KOPT-K1 (cell line): ENCODE results near the gene GALNT17.

Experiments used
- H3K27ac ChIP-seq: fragments of 200-600 bp; sonication (generic); 2 replicates; pipeline ENCODE4 v1.5.1; 2016; ENCODE audit warnings: antibody characterized with exemption, mild to moderate bottlenecking, low read depth, low read length; ENCODE audit not compliant: poor library complexity, severe bottlenecking
- H3K36me3 ChIP-seq: fragments of 200-600 bp; sonication (generic); 2 replicates; pipeline ENCODE4 v1.5.1; 2017; ENCODE audit warnings: antibody characterized with exemption, mild to moderate bottlenecking, low read length, moderate library complexity; ENCODE audit not compliant: insufficient read depth
- H3K9me3 ChIP-seq: fragments of 200-600 bp; sonication (generic); 2 replicates; pipeline ENCODE4 v1.5.1; 2017; ENCODE audit warnings: antibody characterized with exemption, low read length, mild to moderate bottlenecking; ENCODE audit not compliant: insufficient read depth, poor library complexity, severe bottlenecking

GALNT17 gene

DNA sequence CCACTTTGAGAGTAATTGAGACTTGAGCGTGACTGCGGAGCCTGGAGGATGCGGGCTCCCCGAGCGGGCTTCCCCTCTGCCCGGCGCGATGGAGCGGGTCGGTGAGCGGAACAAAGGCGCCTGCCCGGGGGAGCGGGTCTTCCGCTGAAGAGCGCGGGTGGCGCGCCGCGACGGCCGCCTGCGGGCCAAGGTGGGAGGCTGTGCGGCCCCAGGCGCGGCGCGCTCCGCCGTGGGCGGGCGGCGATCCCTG, at the start of gene GALNT17:
GALNT17 (plus strand) TSS at position 18 of the 250 bp plus-strand sequence.
- Histone ChIP-seq H3K9me3 (peaks cover 30% of the 10 kb centered on the region), H3K27ac (no peak within 1 kb of the TSS), H3K36me3 (no peaks in the 10 kb centered on the region)

GRCh38 chr7:71095266-71095860, 36.6 kb upstream of the GALNT17 start:
- peaks cover 6% of the 10 kb centered on the region for H3K9me3 ChIP-seq
- H3K36me3 ChIP-seq = no peaks in the 10 kb centered on the region
- no peak overlapping the region for H3K27ac ChIP-seq

- H3K36me3 ChIP-seq = no peaks in the 10 kb centered on the region
- H3K9me3 ChIP-seq = peaks cover 8% of the 10 kb centered on the region
- H3K27ac ChIP-seq = no peak overlapping the region
Observed at GRCh38 chr7:71096351-71096750, 35.6 kb upstream of the GALNT17 start.

DNA sequence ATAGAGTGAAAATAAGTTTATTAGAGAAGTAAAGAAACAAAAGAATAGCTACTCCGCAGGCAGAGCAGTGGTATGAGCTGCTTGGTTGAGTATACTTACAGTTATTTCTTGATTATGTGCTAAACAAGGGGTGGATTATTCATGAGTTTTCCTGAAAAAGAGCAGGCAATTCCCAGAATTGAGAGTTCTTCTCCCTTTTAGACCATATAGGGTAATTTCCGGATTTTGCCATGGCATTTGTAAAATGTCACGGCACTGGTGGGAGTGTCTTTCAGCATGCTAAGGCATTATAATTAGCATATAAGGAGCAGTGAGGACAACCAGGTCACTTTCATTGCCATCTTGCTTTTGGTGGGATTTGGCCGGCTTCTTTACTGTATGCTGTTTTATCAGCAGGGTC, 25.7 kb upstream of the GALNT17 start:
- Histone ChIP-seq H3K9me3 (peaks cover 6% of the 10 kb centered on the region), H3K36me3 (no peaks in the 10 kb centered on the region), H3K27ac (no peak overlapping the region)

DNA sequence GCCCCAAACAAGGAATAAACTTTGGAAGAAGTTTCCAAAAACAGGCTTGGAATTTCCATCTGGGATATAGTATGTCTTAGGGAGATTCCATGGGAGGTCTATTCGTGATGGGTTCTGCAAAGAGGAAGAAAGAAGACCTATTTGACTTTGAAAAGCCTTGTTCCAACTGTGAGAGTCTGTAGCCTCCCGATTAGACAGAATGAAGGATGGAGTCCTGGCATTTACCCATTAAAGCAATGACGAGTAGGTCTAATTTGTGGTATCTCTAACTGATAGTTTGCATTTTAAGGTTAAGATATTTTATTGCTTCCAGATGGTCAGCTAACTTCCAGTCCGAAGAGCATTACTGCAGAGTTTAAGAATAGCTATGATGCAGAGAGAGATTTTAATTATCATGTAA, 19.5 kb upstream of the GALNT17 start:
- peaks cover 6% of the 10 kb centered on the region for H3K9me3 ChIP-seq
- no peak overlapping the region for H3K27ac ChIP-seq
- no peaks in the 10 kb centered on the region for H3K36me3 ChIP-seq

- Histone ChIP-seq H3K27ac (no peak overlapping the region), H3K36me3 (no peaks in the 10 kb centered on the region), H3K9me3 (no peaks in the 10 kb centered on the region)
Observed at GRCh38 chr7:71120096-71120495, 11.8 kb upstream of the GALNT17 start.

DNA sequence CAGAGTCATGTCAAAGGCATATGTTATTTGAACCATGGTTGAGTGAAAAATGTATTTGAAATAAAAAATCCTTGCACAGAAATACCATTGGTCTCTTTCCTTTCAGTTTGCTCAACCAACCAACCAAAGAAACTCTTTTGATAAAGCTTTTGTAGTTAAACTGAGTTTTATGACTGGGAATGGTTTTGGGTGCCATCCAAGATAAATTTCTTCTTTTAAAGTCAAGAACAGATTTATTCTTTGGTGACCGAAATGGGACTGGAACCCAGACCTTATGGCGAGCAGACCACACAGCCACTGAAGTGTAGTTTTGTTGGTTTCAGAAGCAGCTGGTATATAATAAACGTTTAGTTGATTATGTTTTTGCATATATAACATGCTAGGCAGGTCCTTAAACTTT, 2.8 kb upstream of the GALNT17 start:
- H3K36me3 ChIP-seq = no peaks in the 10 kb centered on the region
- peaks cover 30% of the 10 kb centered on the region for H3K9me3 ChIP-seq
- no peak overlapping the region for H3K27ac ChIP-seq

DNA sequence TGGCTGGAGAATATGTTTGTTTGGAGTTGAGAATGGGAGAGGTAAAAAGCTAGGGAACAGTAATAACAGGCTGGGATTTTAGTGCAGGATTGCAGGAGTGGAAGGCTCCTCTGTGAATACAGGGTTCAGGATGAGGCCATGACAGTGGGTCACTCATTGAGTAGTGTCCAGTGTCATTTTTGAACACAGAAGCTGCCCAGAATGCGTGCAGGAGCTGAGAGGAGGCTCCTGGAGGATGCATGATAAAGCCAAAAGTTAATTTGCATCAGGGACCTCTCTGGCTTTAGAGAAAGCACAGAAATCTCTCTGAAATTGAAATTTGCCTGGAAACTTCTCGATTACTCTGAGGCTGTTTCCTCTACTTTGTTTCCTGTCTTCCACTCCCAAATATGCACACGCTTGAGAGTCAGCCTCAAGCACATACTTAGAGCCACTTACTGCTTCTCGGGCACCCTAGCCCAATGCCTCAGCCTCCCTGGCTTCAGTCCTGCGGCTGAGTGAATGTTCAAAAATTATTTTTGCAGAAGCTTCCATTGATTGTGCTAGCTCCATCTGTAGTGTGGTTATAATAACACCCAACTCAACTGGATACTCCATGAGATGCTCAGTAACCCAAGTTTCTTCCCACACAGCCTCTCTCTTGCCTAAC, 1.8 kb upstream of the GALNT17 start:
- H3K36me3 ChIP-seq = no peaks in the 10 kb centered on the region
- H3K27ac ChIP-seq = no peak overlapping the region
- H3K9me3 ChIP-seq = peaks cover 30% of the 10 kb centered on the region

DNA sequence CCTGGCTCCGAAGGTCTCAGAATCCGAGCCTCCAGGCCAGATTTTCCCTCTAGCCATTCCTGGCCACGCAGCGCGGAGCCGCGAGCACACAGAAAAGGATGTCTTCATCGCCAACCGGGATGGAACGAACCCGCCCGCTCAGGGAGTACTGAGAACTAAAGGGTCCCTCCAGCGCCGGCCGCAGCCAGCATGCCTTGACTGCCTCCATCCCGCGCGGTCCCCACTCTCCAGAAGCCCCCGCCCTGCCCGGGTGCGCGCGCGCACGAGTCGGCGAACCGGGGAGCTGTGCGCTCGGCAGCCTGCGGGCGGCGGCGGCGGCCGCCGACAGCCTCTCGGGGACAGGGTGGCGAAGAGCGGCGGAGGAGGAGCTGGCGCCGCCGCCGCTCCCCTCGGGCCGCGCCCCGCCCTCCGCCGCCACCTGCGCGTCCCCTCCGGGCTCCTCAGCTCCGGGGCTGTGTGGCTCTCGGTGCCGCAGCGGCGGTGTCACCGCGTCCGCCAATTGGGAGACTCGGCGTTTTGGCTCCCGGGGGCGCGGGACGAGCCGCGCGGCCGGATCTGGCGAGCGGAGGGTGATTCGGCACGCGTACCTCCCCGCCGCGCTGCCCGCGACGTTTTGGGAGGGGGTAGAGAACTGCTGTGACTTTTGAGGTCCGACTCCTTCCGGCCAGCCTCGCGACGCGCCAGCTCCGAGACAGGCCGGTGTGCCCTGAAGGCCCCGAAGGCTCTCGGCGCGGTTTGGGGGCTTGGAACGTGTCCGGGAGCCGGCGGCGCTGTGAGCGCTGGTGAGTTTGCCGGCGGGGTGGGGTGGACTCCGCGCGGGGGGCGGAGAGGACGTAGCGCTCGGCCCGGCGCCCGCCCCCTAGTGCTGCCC, 453 bp upstream of the GALNT17 start:
- Histone ChIP-seq H3K36me3 (no peaks in the 10 kb centered on the region), H3K9me3 (peaks cover 30% of the 10 kb centered on the region), H3K27ac (no peak overlapping the region)

GRCh38 chr7:71132377-71133231, 660 bp downstream of the GALNT17 start:
- Histone ChIP-seq H3K36me3 (no peaks in the 10 kb centered on the region), H3K9me3 (peaks cover 33% of the 10 kb centered on the region), H3K27ac (no peak overlapping the region)

DNA sequence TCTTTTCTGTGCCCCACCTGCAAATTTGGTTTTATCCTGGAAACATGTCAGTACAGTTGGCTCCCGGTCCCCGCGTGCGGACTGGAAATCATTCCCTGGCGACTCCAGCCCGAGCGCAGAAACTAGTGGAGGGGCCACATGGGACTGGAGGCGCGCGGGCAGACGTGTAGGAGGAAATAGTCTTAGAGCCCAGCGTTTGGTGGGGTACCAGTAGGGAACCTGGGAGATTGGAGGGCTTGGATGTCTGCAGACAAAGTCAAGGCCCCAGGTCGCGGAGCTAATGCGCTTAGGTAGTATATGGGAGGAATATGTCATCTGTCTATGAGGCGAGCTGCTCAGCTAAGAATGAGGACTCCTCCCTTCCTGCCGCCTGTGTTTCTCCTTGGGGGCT, 1.3 kb downstream of the GALNT17 start:
- no peaks in the 10 kb centered on the region for H3K36me3 ChIP-seq
- H3K27ac ChIP-seq = no peak overlapping the region
- H3K9me3 ChIP-seq = peaks cover 34% of the 10 kb centered on the region

- Histone ChIP-seq H3K27ac (no peak overlapping the region), H3K36me3 (no peaks in the 10 kb centered on the region), H3K9me3 (peaks cover 34% of the 10 kb centered on the region)
Observed at GRCh38 chr7:71133856-71134255, 1.9 kb downstream of the GALNT17 start.

GRCh38 chr7:71135116-71135515, 3.2 kb downstream of the GALNT17 start:
- peaks cover 34% of the 10 kb centered on the region for H3K9me3 ChIP-seq
- no peaks in the 10 kb centered on the region for H3K36me3 ChIP-seq
- no peak overlapping the region for H3K27ac ChIP-seq

DNA sequence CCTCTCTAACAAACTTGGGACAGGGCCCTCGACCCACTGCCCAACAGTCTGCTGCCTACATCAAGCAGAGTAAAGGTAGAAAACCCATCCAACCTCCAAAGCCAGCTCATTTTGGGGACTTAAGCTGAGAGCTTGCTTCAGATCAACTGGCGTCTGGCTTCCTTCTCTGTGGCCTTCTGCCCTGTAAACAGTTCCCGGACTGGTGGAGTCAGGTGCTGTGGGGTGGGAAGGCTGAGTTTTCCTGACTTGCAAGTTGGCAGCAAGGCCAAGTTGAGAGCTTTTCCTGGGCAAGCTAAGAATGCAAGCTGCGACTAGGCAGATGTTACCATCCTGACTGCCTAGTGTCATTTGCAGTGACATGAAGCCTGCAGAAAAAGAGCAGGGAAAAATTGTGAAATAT, 3.7 kb downstream of the GALNT17 start:
- Histone ChIP-seq H3K36me3 (no peaks in the 10 kb centered on the region), H3K27ac (no peak overlapping the region), H3K9me3 (peaks cover 29% of the 10 kb centered on the region)

DNA sequence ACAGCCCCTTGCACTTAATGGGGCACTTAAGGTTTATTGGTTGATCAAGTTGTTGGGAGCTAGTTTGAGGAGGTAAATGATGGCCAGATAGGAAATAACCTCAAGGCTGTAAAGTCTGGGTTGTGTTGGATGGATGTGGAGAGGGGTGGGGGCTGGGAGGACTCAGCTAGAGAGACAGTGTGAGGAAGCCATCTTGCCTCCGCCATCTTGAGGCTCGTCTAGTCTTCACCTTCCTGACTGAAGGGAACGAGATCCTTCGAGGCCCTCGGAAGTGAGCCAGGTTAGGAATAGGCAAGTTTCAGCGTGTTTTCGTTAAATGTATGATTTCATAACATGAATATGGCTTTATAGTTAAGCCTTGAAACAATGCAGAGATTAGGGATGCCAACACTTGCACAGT, 5.5 kb downstream of the GALNT17 start:
- H3K27ac ChIP-seq = no peak overlapping the region
- H3K36me3 ChIP-seq = no peaks in the 10 kb centered on the region
- peaks cover 20% of the 10 kb centered on the region for H3K9me3 ChIP-seq
